Activated naive CD4-positive, alpha-beta T cell treated with anti-CD3 and anti-CD28 coated beads, Interleukin-2, amount 10 ng/mL, durations not matched to agents 7 days and 5 days (primary cell): ENCODE measurements around the gene ANXA6.
"Not testable (repeated sequence)": the region's sequence is repeated elsewhere in the genome, so short reads cannot be mapped to it uniquely, and the experiment has no call there.

Source experiments
- CTCF ChIA-PET: fragments of 350-600 bp; sonication (Branson Sonifier 250); formaldehyde crosslinking; loops from one replicate; lab custom pipeline; 2021; ENCODE audit warnings: antibody characterized with exemption; lab: Charles Lee
- DNase-seq: peaks from one replicate; pipeline ENCODE4 v3.0.0-alpha.2; 2020
- H3K27ac Mint-ChIP-seq: one replicate; pipeline ENCODE4 v1.8.0; 2021; ENCODE audit warnings: mild to moderate bottlenecking, moderate library complexity, mixed read lengths
- H3K27me3 Mint-ChIP-seq: one replicate; pipeline ENCODE4 v1.8.0; 2021; ENCODE audit warnings: mild to moderate bottlenecking, mixed read lengths
- H3K36me3 Mint-ChIP-seq: one replicate; pipeline ENCODE4 v1.8.0; 2021; ENCODE audit warnings: mixed read lengths
- H3K4me1 Mint-ChIP-seq: one replicate; pipeline ENCODE4 v1.8.0; 2021; ENCODE audit warnings: mixed read lengths
- H3K4me3 Mint-ChIP-seq: one replicate; pipeline ENCODE4 v1.8.0; 2021; ENCODE audit warnings: mild to moderate bottlenecking, moderate library complexity, mixed read lengths
- H3K9me3 Mint-ChIP-seq: one replicate; pipeline ENCODE4 v1.8.0; 2021; ENCODE audit warnings: mixed read lengths

Gene ANXA6

GRCh38 chr5:151157426-151158286 lies at the start of gene ANXA6:
ANXA6 (minus strand) TSS chr5:151157779; CDS start chr5:151147901, 9,878 bp downstream.
- peaks cover 51% of the 10 kb centered on the region for H3K4me1 Mint-ChIP-seq
- H3K27ac Mint-ChIP-seq = peak within 1 kb of the TSS; percentile 95
- no peaks in the 10 kb centered on the region for H3K27me3 Mint-ChIP-seq
- H3K9me3 Mint-ChIP-seq = no peaks in the 10 kb centered on the region
- CTCF ChIA-PET = interaction anchor here (1.6 to 4.6 kb wide), 3 partner anchors 31 to 109 kb away, joined by 3 to 48 read pairs (median 7); no protein-coding TSS in a partner anchor
- H3K4me3 Mint-ChIP-seq = peak within 1 kb of the TSS; percentile 98
- H3K36me3 Mint-ChIP-seq = peaks cover 41% of the 10 kb centered on the region
- DNase-seq = peak; percentile 80

GRCh38 chr5:151205411-151205810 lies 47.8 kb upstream of the ANXA6 start:
- no peaks in the 10 kb centered on the region for H3K9me3 Mint-ChIP-seq
- no peak for DNase-seq
- peaks cover 60% of the 10 kb centered on the region for H3K4me1 Mint-ChIP-seq
- H3K36me3 Mint-ChIP-seq = peaks cover 41% of the 10 kb centered on the region
- H3K27me3 Mint-ChIP-seq = no peaks in the 10 kb centered on the region
- H3K27ac Mint-ChIP-seq = peak overlapping the region; percentile 2
- CTCF ChIA-PET = no interaction called here
- H3K4me3 Mint-ChIP-seq = no peak overlapping the region

- Mint-ChIP-seq H3K4me3 (no peak overlapping the region), H3K4me1 (peaks cover 50% of the 10 kb centered on the region), H3K27me3 (no peaks in the 10 kb centered on the region), H3K27ac (no peak overlapping the region), H3K9me3 (no peaks in the 10 kb centered on the region), H3K36me3 (peaks cover 48% of the 10 kb centered on the region)
- CTCF ChIA-PET = interaction anchor here (2.4 kb wide), 1 partner anchor 151 kb away, joined by 4 read pairs; no protein-coding TSS in a partner anchor
- DNase-seq = no peak
Measured at GRCh38 chr5:151204051-151204450, 46.5 kb upstream of the ANXA6 start.

GRCh38 chr5:151202381-151203139 lies 45.0 kb upstream of the ANXA6 start:
- H3K27ac Mint-ChIP-seq = peak overlapping the region; percentile 75
- H3K27me3 Mint-ChIP-seq = no peaks in the 10 kb centered on the region
- DNase-seq = no peak

GRCh38 chr5:151200913-151201595 lies 43.5 kb upstream of the ANXA6 start:
- CTCF ChIA-PET = interaction anchor here (2.2 kb wide), 1 partner anchor 11 kb away, joined by 7 read pairs; no protein-coding TSS in a partner anchor
- Mint-ChIP-seq H3K27me3 (no peaks in the 10 kb centered on the region), H3K27ac (no peak overlapping the region), H3K4me3 (no peak overlapping the region), H3K4me1 (peaks cover 43% of the 10 kb centered on the region), H3K9me3 (no peaks in the 10 kb centered on the region), H3K36me3 (peaks cover 58% of the 10 kb centered on the region)
- DNase-seq = no peak

More at GRCh38 chr5:151202381-151203139, 45.0 kb upstream of the ANXA6 start:
- CTCF ChIA-PET = interaction anchor here (1.0 to 2.4 kb wide), 3 partner anchors 9 to 150 kb away, joined by 3 to 7 read pairs (median 4); no protein-coding TSS in a partner anchor
- no peak overlapping the region for H3K4me3 Mint-ChIP-seq
- peaks cover 49% of the 10 kb centered on the region for H3K36me3 Mint-ChIP-seq
- peaks cover 35% of the 10 kb centered on the region for H3K4me1 Mint-ChIP-seq
- H3K9me3 Mint-ChIP-seq = no peaks in the 10 kb centered on the region

- no peak overlapping the region for H3K4me3 Mint-ChIP-seq
- H3K27me3 Mint-ChIP-seq = no peaks in the 10 kb centered on the region
- H3K36me3 Mint-ChIP-seq = peaks cover 64% of the 10 kb centered on the region
- H3K27ac Mint-ChIP-seq = no peak overlapping the region
- DNase-seq = no peak
- no peaks in the 10 kb centered on the region for H3K9me3 Mint-ChIP-seq
- CTCF ChIA-PET = no interaction called here
- H3K4me1 Mint-ChIP-seq = peaks cover 44% of the 10 kb centered on the region
Measured at GRCh38 chr5:151199581-151200185, 42.1 kb upstream of the ANXA6 start.

- DNase-seq = no peak
- H3K9me3 Mint-ChIP-seq = no peaks in the 10 kb centered on the region
- peaks cover 67% of the 10 kb centered on the region for H3K36me3 Mint-ChIP-seq
- CTCF ChIA-PET = interaction anchor here (1.4 kb wide), 1 partner anchor 73 kb away, joined by 3 read pairs; no protein-coding TSS in a partner anchor
- no peak overlapping the region for H3K4me3 Mint-ChIP-seq
- H3K27me3 Mint-ChIP-seq = no peaks in the 10 kb centered on the region
- peaks cover 44% of the 10 kb centered on the region for H3K4me1 Mint-ChIP-seq
- no peak overlapping the region for H3K27ac Mint-ChIP-seq
Measured at GRCh38 chr5:151198861-151199260, 41.3 kb upstream of the ANXA6 start.

GRCh38 chr5:151197291-151197600 lies 39.7 kb upstream of the ANXA6 start:
- H3K27ac Mint-ChIP-seq, H3K27me3 Mint-ChIP-seq, H3K9me3 Mint-ChIP-seq, DNase-seq, CTCF ChIA-PET, H3K4me3 Mint-ChIP-seq: not testable (repeated sequence)
- Mint-ChIP-seq H3K4me1 (peaks cover 35% of the 10 kb centered on the region), H3K36me3 (peaks cover 73% of the 10 kb centered on the region)

GRCh38 chr5:151196556-151197290 lies 39.1 kb upstream of the ANXA6 start:
- Mint-ChIP-seq H3K4me1 (peaks cover 31% of the 10 kb centered on the region), H3K27ac (peak overlapping the region; percentile 58), H3K36me3 (peaks cover 78% of the 10 kb centered on the region), H3K4me3 (no peak overlapping the region), H3K27me3 (no peaks in the 10 kb centered on the region), H3K9me3 (peaks cover 9% of the 10 kb centered on the region)
- CTCF ChIA-PET = no interaction called here
- DNase-seq = no peak

GRCh38 chr5:151195622-151196021 lies 38.0 kb upstream of the ANXA6 start:
- H3K9me3 Mint-ChIP-seq = peaks cover 16% of the 10 kb centered on the region
- no peak for DNase-seq
- CTCF ChIA-PET = no interaction called here
- H3K4me3 Mint-ChIP-seq = no peak overlapping the region
- no peaks in the 10 kb centered on the region for H3K27me3 Mint-ChIP-seq
- H3K4me1 Mint-ChIP-seq = peaks cover 26% of the 10 kb centered on the region
- H3K27ac Mint-ChIP-seq = peak overlapping the region; percentile 60
- peaks cover 79% of the 10 kb centered on the region for H3K36me3 Mint-ChIP-seq

GRCh38 chr5:151192626-151193025 lies 35.0 kb upstream of the ANXA6 start:
- Mint-ChIP-seq H3K4me3 (no peak overlapping the region), H3K9me3 (peaks cover 32% of the 10 kb centered on the region), H3K27ac (no peak overlapping the region), H3K4me1 (peaks cover 29% of the 10 kb centered on the region), H3K36me3 (peaks cover 84% of the 10 kb centered on the region), H3K27me3 (no peaks in the 10 kb centered on the region)
- DNase-seq = no peak
- CTCF ChIA-PET = no interaction called here

- H3K27ac Mint-ChIP-seq = no peak overlapping the region
- H3K27me3 Mint-ChIP-seq = no peaks in the 10 kb centered on the region
- H3K36me3 Mint-ChIP-seq = peaks cover 86% of the 10 kb centered on the region
- H3K9me3 Mint-ChIP-seq = peaks cover 32% of the 10 kb centered on the region
- CTCF ChIA-PET = no interaction called here
- no peak for DNase-seq
- H3K4me1 Mint-ChIP-seq = peaks cover 25% of the 10 kb centered on the region
- no peak overlapping the region for H3K4me3 Mint-ChIP-seq
Measured at GRCh38 chr5:151191661-151192060, 34.1 kb upstream of the ANXA6 start.

GRCh38 chr5:151189151-151189550 lies 31.6 kb upstream of the ANXA6 start:
- CTCF ChIA-PET = interaction anchor here (0.7 kb wide), 1 partner anchor 493 kb away, joined by 4 read pairs; no protein-coding TSS in a partner anchor
- Mint-ChIP-seq H3K4me1 (peaks cover 8% of the 10 kb centered on the region), H3K27me3 (no peaks in the 10 kb centered on the region), H3K4me3 (no peak overlapping the region), H3K36me3 (peaks cover 80% of the 10 kb centered on the region), H3K9me3 (peaks cover 32% of the 10 kb centered on the region), H3K27ac (no peak overlapping the region)
- no peak for DNase-seq
